Measurements from ENCODE around the gene TAGAP.
A peak's percentile ranks its signal among the peaks of the same experiment; 100 is the strongest.

DNA sequence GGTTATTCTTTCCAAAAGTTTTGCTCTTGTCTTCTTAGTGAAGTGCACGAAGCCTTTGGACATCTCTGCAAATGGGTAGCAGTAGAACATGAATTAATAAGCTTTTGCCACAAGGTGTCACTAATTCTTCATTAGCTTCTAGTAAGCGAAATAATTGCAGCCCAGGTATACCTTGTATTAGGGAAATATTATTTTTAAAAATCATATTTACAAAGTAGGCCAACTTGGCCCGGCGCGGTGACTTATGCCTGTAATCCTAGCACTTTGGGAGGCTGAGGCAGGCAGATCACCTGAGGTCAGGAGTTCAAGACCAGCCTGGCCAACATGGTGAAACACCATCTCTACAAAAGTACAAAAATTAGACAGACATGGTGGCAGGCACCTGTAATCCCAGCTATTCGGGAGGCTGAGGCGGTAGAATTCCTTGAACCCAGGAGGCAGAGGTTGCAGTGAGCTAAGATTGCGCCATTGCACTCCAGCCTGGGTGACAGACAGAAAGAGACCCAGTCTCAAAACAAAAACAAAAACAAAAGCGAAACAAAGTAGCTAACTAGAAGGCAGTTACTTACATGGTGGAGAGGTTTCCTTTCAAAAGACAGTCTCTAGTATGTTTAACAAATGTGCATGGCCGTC, 36.0 kb downstream of the TAGAP start:
- no peak for TF ChIP-seq EZH2 (IDR thresholded peaks at IDR 0.05; ENCODE audit: borderline replicate concordance, low read length)
- TF ChIP-seq, protein P1, sequence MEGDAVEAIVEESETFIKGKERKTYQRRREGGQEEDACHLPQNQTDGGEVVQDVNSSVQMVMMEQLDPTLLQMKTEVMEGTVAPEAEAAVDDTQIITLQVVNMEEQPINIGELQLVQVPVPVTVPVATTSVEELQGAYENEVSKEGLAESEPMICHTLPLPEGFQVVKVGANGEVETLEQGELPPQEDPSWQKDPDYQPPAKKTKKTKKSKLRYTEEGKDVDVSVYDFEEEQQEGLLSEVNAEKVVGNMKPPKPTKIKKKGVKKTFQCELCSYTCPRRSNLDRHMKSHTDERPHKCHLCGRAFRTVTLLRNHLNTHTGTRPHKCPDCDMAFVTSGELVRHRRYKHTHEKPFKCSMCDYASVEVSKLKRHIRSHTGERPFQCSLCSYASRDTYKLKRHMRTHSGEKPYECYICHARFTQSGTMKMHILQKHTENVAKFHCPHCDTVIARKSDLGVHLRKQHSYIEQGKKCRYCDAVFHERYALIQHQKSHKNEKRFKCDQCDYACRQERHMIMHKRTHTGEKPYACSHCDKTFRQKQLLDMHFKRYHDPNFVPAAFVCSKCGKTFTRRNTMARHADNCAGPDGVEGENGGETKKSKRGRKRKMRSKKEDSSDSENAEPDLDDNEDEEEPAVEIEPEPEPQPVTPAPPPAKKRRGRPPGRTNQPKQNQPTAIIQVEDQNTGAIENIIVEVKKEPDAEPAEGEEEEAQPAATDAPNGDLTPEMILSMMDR (conservative IDR thresholded peaks at IDR 0.05 in 1 of 2, IDR thresholded peaks at IDR 0.05 in 1 of 2; ENCODE audit: extremely low read depth in 1 of 2, insufficient read depth in 1 of 2, low read depth in 1 of 2, low read length in 2 of 2) = peak; percentile 50 to 55

Data from mammary epithelial cell (primary cell).